SJSA1 (cell line): Measurements from ENCODE around the gene NUMB. TPM values are rescaled to one million over a fixed set of nuclear protein-coding genes. Genes with fewer than 3 reads are reported as not detected.

Experiments used
- DNase-seq, 2 experiments: peaks; one replicate each; pipeline ENCODE4 v3.0.0-alpha.2; 2015 to 2020; ENCODE audit warnings: low spot score in 2 of 2, low read depth in 1 of 2
- H3K27ac ChIP-seq: fragments of 250-450 bp; sonication (Bioruptor Pico); 2 replicates; pipeline ENCODE4 v1.5.1; 2020; ENCODE audit warnings: mild to moderate bottlenecking, moderate library complexity
- H3K27me3 ChIP-seq: fragments of 250-450 bp; sonication (Bioruptor Pico); replicated peaks from 2 replicates; pipeline ENCODE4 v1.5.1; 2020; ENCODE audit warnings: mild to moderate bottlenecking, moderate library complexity
- H3K36me3 ChIP-seq: fragments of 250-450 bp; sonication (Bioruptor Pico); 2 replicates; pipeline ENCODE4 v1.5.1; 2020; ENCODE audit warnings: mild to moderate bottlenecking
- H3K4me1 ChIP-seq: fragments of 250-450 bp; sonication (Bioruptor Pico); replicated peaks from 2 replicates; pipeline ENCODE4 v1.6.1; 2021; ENCODE audit warnings: mild to moderate bottlenecking
- H3K4me3 ChIP-seq: fragments of 250-450 bp; sonication (Bioruptor Pico); 2 replicates; pipeline ENCODE4 v1.5.1; 2020; ENCODE audit warnings: mild to moderate bottlenecking
- H3K9me3 ChIP-seq: fragments of 250-450 bp; sonication (Bioruptor Pico); replicated peaks from 2 replicates; pipeline ENCODE4 v1.5.1; 2020; ENCODE audit warnings: mild to moderate bottlenecking
- total RNA-seq: library from RNA; depleted of rRNA; stranded (reverse); fragments of >200 nt; shearing (Covaris generic); gene quantifications from 2 replicates; pipeline ENCODE4 v1.2.3, GENCODE V29; 2014

The NUMB gene
- total RNA-seq, 1 experiment from 2014 or later, result 11.1 TPM

- no peaks in the 10 kb centered on the region for H3K9me3 ChIP-seq
- H3K4me1 ChIP-seq, result no peaks in the 10 kb centered on the region
- no peak for DNase-seq
- no peak overlapping the region for H3K27ac ChIP-seq
- no peak overlapping the region for H3K4me3 ChIP-seq
- H3K36me3 ChIP-seq, result peaks cover 12% of the 10 kb centered on the region; the same call in 1 of the 2 replicates
- no peaks in the 10 kb centered on the region for H3K27me3 ChIP-seq
Observed at GRCh38 chr14:73269729-73270531, 188.4 kb downstream of the NUMB start.

DNA sequence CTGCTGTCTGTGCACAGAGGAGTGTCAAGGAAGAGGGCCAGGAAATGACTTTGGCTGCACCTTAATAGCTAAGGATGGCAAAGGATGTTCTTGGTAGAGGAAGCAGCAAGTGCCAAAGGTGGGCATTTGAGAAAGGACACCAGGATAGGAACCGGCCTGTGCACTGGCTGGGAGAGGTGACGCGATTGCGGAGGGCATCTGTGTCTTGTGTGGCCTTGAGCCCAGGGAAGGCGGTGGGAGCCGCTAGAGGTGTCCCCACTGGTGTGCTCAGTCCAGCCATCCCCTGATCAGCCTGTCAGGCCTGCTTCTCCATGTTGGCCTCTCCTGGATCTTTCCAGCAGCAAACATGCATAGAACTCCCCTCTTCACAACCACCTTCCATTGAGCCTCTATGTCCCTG is 190.9 kb downstream of the NUMB start:
- DNase-seq, result no peak
- H3K27ac ChIP-seq, result no peak overlapping the region
- H3K4me1 ChIP-seq, result no peaks in the 10 kb centered on the region
- H3K27me3 ChIP-seq, result no peaks in the 10 kb centered on the region
- H3K36me3 ChIP-seq, result peaks cover 3% of the 10 kb centered on the region; the same call in 1 of the 2 replicates
- no peak overlapping the region for H3K4me3 ChIP-seq
- no peaks in the 10 kb centered on the region for H3K9me3 ChIP-seq

DNA sequence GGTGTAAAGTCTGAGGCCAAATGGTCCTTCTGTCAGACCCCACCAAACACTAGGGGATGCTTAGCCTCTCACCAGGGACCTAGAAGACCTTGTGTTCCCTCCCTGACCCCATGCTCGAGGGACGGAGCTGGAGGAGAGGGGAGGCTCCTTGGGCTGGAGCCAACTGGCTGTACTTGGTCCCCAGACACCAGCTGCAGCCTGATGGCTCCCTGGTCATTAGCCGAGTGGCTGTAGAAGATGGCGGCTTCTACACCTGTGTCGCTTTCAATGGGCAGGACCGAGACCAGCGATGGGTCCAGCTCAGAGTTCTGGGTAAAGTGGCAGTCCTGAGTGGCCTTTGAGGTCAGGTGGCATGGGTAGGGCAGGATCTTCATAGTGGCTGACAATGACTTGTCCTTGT is 192.0 kb downstream of the NUMB start:
- Histone ChIP-seq H3K9me3 (no peaks in the 10 kb centered on the region), H3K27ac (no peak overlapping the region), H3K27me3 (no peaks in the 10 kb centered on the region), H3K4me3 (no peak overlapping the region), H3K36me3 (peaks cover 3% of the 10 kb centered on the region; the same call in 1 of the 2 replicates), H3K4me1 (no peaks in the 10 kb centered on the region)
- no peak for DNase-seq

DNA sequence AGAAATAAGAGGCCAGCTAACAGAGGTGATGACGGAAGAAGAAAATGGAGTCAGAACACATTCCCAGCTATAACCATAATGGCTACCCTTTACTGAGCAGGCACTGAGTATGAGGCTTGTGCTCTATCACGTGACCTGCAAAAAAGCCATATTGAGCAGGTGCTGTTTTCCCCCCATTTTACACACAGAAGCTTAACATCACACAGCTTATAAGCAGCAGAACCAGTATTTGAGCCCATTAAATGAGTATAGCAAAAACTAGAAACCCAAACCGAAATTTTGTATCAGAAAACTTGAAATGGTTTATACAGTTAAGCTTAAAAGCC is 192.7 kb downstream of the NUMB start:
- peaks cover 3% of the 10 kb centered on the region; the same call in 1 of the 2 replicates for H3K36me3 ChIP-seq
- DNase-seq, result no peak
- no peak overlapping the region for H3K4me3 ChIP-seq
- H3K27ac ChIP-seq, result no peak overlapping the region
- H3K4me1 ChIP-seq, result no peaks in the 10 kb centered on the region
- H3K9me3 ChIP-seq, result no peaks in the 10 kb centered on the region
- H3K27me3 ChIP-seq, result no peaks in the 10 kb centered on the region

- Histone ChIP-seq H3K4me3 (no peak overlapping the region), H3K36me3 (no peaks in the 10 kb centered on the region; the same call in 1 of the 2 replicates), H3K4me1 (no peaks in the 10 kb centered on the region), H3K9me3 (no peaks in the 10 kb centered on the region), H3K27ac (no peak overlapping the region), H3K27me3 (no peaks in the 10 kb centered on the region)
- no peak for DNase-seq
Observed at GRCh38 chr14:73264885-73265720, 193.2 kb downstream of the NUMB start.

GRCh38 chr14:73264080-73264884 is 194.1 kb downstream of the NUMB start:
- Histone ChIP-seq H3K4me3 (no peak overlapping the region), H3K4me1 (no peaks in the 10 kb centered on the region), H3K27me3 (no peaks in the 10 kb centered on the region), H3K9me3 (no peaks in the 10 kb centered on the region), H3K36me3 (no peaks in the 10 kb centered on the region; the same call in 1 of the 2 replicates), H3K27ac (no peak overlapping the region)
- no peak for DNase-seq

DNA sequence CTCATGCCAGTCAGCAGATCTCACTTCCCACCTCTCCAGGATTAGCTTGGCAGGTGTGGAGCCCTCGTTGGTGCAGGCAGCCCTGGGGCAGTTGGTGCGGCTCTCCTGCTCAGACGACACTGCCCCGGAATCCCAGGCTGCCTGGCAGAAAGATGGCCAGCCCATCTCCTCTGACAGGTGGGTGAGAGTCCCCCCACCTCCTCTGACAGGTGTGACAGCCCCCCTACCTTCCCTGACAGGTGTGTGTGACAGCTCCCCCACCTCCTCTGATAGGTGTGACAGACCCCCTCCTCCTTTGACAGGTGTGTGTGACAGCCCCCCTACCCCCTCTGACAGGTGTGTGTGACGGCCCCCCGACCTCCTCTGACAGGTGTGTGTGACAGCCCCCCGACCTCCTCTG is 194.7 kb downstream of the NUMB start:
- Histone ChIP-seq H3K36me3 (no peaks in the 10 kb centered on the region; the same call in 1 of the 2 replicates), H3K27ac (no peak overlapping the region), H3K9me3 (no peaks in the 10 kb centered on the region), H3K27me3 (no peaks in the 10 kb centered on the region), H3K4me3 (no peak overlapping the region), H3K4me1 (no peaks in the 10 kb centered on the region)
- DNase-seq, result no peak

DNA sequence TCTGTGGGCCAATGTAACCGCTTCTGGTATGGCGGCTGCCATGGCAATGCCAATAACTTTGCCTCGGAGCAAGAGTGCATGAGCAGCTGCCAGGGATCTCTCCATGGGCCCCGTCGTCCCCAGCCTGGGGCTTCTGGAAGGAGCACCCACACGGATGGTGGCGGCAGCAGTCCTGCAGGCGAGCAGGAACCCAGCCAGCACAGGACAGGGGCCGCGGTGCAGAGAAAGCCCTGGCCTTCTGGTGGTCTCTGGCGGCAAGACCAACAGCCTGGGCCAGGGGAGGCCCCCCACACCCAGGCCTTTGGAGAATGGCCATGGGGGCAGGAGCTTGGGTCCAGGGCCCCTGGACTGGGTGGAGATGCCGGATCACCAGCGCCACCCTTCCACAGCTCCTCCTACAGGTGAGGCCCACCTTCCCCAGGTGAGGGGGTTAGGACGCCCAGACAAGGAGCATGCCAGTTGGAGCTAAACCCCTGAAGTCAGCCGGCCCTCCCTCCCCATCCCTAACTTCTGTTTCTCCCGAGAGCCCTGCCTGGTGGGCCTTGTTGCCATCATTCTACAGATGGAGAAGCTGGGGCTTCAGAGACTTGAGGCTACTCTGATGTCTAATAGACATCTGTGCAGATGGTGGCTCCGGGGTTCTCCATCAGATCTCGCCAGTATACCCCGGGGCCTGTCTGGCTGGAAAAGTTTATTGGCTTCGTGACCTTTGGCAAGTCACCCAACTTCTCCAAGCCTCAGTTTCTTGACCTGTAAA is 195.7 kb downstream of the NUMB start:
- no peaks in the 10 kb centered on the region; the same call in 1 of the 2 replicates for H3K36me3 ChIP-seq

DNA sequence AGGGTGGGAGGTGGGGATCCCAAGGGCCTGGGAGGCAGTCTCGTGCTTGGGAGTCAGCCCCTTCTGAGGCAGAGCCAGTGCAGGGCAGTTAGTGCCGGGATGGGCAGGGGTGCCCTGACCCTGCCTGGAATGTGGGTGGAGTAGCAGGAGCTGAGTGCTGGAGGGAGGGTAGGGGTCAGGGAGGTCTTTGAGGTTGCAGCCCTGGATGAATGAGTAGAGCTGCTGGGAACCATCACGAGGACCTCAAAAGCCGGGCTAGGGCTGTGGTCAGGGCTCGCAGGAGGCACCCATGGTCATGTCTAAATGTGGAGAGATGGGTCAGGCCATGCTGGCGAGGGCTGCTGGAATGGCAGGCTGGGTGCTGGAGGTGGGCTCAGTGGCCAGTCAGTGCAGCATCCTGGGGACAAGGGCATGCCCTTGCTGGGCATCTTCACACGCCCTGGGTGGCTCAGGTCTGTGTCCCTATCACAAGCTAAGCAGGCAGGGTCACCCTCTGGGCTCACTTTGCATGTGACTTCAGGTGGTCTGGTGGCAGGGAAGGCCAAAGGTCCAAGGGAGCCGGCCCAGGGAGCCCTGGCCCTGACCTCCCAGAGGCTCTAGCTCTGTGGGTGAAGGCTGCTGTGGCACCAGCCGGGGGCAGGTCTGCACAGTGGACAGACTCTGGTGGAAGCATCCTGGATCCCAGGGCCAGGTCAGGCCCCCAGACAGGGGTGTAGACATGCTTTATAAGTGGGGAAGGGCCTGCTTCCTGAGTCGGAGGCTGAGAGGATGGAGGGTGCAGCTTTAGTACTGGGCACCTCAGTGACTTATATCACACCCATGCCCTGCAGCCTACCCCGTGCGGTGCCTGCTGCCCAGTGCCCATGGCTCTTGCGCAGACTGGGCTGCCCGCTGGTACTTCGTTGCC is 196.6 kb downstream of the NUMB start:
- H3K27ac ChIP-seq, result no peak overlapping the region
- no peaks in the 10 kb centered on the region for H3K9me3 ChIP-seq
- H3K36me3 ChIP-seq, result no peaks in the 10 kb centered on the region; the same call in 1 of the 2 replicates
- H3K4me1 ChIP-seq, result no peaks in the 10 kb centered on the region
- DNase-seq, result no peak
- H3K27me3 ChIP-seq, result no peaks in the 10 kb centered on the region
- H3K4me3 ChIP-seq, result no peak overlapping the region

More for the DNA sequence above, 195.7 kb downstream of the NUMB start:
- Histone ChIP-seq H3K9me3 (no peaks in the 10 kb centered on the region), H3K27me3 (no peaks in the 10 kb centered on the region), H3K4me3 (no peak overlapping the region), H3K4me1 (no peaks in the 10 kb centered on the region), H3K27ac (no peak overlapping the region)
- DNase-seq, result no peak

- Histone ChIP-seq H3K36me3 (no peaks in the 10 kb centered on the region; the same call in 1 of the 2 replicates), H3K9me3 (no peaks in the 10 kb centered on the region), H3K4me1 (no peaks in the 10 kb centered on the region), H3K4me3 (no peak overlapping the region), H3K27ac (no peak overlapping the region), H3K27me3 (no peaks in the 10 kb centered on the region)
- DNase-seq, result no peak
Observed at GRCh38 chr14:73261075-73261474, 197.3 kb downstream of the NUMB start.

- no peak overlapping the region for H3K4me3 ChIP-seq
- no peak overlapping the region for H3K27ac ChIP-seq
- no peaks in the 10 kb centered on the region for H3K27me3 ChIP-seq
- H3K36me3 ChIP-seq, result no peaks in the 10 kb centered on the region; the same call in 1 of the 2 replicates
- no peaks in the 10 kb centered on the region for H3K9me3 ChIP-seq
- DNase-seq, result no peak
- H3K4me1 ChIP-seq, result no peaks in the 10 kb centered on the region
Observed at GRCh38 chr14:73260574-73260973, 197.8 kb downstream of the NUMB start.

DNA sequence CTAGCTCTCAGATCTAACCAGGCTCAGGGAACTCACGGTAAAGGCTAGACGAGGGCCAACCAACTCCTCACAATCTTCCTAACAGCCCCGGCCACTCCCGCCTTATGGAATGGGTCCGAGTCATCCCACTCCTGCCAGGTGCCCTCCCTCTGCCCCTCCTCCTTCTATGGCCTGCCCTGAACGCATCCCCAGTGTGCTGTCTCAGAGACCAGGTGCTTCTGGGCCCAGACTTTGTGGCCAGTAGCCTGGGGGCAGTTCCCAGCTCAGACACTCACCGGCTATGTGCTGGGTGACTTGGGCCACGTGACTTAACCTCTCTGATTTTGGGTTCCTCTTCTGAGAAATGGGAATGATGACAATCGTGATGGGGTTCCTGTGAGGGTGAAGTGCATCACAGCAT is 198.5 kb downstream of the NUMB start:
- no peak for DNase-seq
- Histone ChIP-seq H3K9me3 (no peaks in the 10 kb centered on the region), H3K27ac (no peak overlapping the region), H3K4me3 (no peak overlapping the region), H3K27me3 (no peaks in the 10 kb centered on the region), H3K4me1 (no peaks in the 10 kb centered on the region), H3K36me3 (no peaks in the 10 kb centered on the region; the same call in 1 of the 2 replicates)
